Smooth muscle cell (in vitro differentiated cells): ENCODE results near the gene ATXN1. TPM values are rescaled to one million over a fixed set of nuclear protein-coding genes. Genes with fewer than 3 reads are reported as not detected.
A peak's percentile ranks its signal among the peaks of the same experiment; 100 is the strongest.

Experiments
- DNase-seq: peaks from one replicate; lab custom pipeline; 2025; ENCODE audit not compliant: unreplicated experiment; lab: John Stamatoyannopoulos, UW
- H2AFZ ChIP-seq: fragments of 200-600 bp; sonication (generic); 2 replicates; pipeline ENCODE4 v1.6.0; 2016; ENCODE audit warnings: antibody characterized with exemption, low read depth, mild to moderate bottlenecking
- H3F3A ChIP-seq: fragments of 200-600 bp; sonication (generic); 2 replicates; pipeline ENCODE4 v1.6.0; 2017; ENCODE audit warnings: antibody characterized with exemption, low read depth
- H3K27ac ChIP-seq: fragments of 200-600 bp; sonication (generic); 2 replicates; pipeline ENCODE4 v1.5.1; 2016; ENCODE audit warnings: low read depth, mild to moderate bottlenecking
- H3K27me3 ChIP-seq: fragments of 200-600 bp; sonication (generic); 2 replicates; pipeline ENCODE4 v1.6.1; 2016; ENCODE audit warnings: low read depth, mild to moderate bottlenecking
- H3K36me3 ChIP-seq: fragments of 200-600 bp; sonication (generic); 2 replicates; pipeline ENCODE4 v1.5.1; 2016; ENCODE audit warnings: low read depth
- H3K4me1 ChIP-seq: fragments of 200-600 bp; sonication (generic); 2 replicates; pipeline ENCODE4 v1.5.1; 2016; ENCODE audit warnings: low read depth
- H3K4me2 ChIP-seq: fragments of 200-600 bp; sonication (generic); 2 replicates; pipeline ENCODE4 v1.6.0; 2016; ENCODE audit warnings: mild to moderate bottlenecking
- H3K4me3 ChIP-seq: fragments of 200-600 bp; sonication (generic); 2 replicates; pipeline ENCODE4 v1.5.1; 2016; ENCODE audit warnings: mild to moderate bottlenecking
- H3K79me2 ChIP-seq: fragments of 200-600 bp; sonication (generic); 2 replicates; pipeline ENCODE4 v1.6.0; 2016; ENCODE audit warnings: low read depth, mild to moderate bottlenecking
- H3K9ac ChIP-seq: fragments of 200-600 bp; sonication (generic); 2 replicates; pipeline ENCODE4 v1.6.0; 2016; ENCODE audit warnings: low read depth
- H3K9me3 ChIP-seq: fragments of 200-600 bp; sonication (generic); replicated peaks from 2 replicates; pipeline ENCODE4 v1.5.1; 2016; ENCODE audit warnings: low read depth
- H4K20me1 ChIP-seq: fragments of 200-600 bp; sonication (generic); 2 replicates; pipeline ENCODE4 v1.6.0; 2016; ENCODE audit warnings: low read depth
- CTCF ChIP-seq: fragments of 200-600 bp; sonication (generic); IDR thresholded peaks from 2 replicates; pipeline ENCODE4 v1.5.1; 2017; ENCODE audit warnings: borderline replicate concordance, mild to moderate bottlenecking, antibody characterized with exemption; ENCODE audit not compliant: insufficient read depth, poor library complexity, severe bottlenecking
- WGBS: methylation state at CpG from one replicate; pipeline ENCODE4 v1.1.7; 2016; ENCODE audit warnings: low lambda C conversion rate; 5-methylcytosine and 5-hydroxymethylcytosine counted together
- polyA plus RNA-seq: library from polyadenylated mRNA; unstranded; fragments of >200 nt; fragmentation: Nextera tagmentation; extraction: Ambion mirVana; gene quantifications from 2 replicates; pipeline ENCODE4 v1.2.1, GENCODE V29; 2016
- total RNA-seq: library from RNA; depleted of rRNA; stranded (reverse); fragments of >200 nt; gene quantifications from 2 replicates; pipeline ENCODE4 v1.2.3, GENCODE V29; 2014

ATXN1 gene
- total and polyA plus RNA-seq, 2 experiments from 2014 or later: 17.9 to 40.6 TPM

DNA sequence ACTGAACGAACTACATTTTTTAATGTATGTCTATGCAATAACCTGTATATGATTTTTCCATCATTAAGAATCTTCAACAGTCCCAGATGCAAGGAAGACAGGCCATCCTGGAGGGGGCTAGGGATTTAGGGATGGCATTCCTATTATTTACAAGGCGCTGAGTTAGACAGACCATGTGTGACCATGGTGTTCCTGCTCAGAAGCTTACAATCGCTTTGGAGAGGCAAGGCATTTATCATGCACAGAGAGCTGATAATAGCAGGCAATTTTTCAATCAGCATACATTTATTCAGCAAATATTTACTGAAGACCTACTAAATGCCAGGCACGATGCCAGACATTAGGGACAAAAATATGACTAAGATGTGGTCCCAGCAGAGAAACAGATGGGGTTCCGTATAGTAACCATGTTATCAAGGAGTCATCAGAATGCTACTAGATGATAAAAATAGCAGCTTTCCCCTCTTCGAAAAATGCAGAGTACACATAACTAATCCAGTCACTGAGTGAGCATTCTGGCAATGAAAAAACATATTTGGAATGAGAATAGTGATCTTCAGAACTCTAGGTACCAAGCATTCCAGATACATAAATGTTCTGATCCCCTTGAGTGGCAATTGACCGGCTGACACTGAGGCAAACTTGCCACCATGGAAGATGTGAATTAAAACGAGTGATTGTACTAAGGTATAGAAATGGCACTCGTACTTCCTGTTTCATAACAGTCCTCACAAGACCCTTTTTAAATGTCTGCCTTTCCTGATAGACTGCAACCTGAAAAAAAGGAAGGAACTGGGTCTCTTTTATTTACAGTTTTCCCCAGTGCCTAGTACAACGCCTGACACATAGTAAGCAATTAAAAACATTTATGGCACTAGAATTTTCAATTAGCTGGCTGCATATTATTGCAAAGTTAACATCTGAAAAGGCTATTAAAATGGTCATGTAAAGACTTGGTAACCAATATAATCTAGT lies 135.7 kb downstream of the ATXN1 start:
- Histone ChIP-seq H3K27me3 (no peaks in the 10 kb centered on the region), H3K4me3 (no peak overlapping the region), H3K4me2 (no peak overlapping the region), H4K20me1 (peaks cover 78% of the 10 kb centered on the region), H3K27ac (peak overlapping the region; percentile 30), H2AFZ (no peak overlapping the region), H3K79me2 (peaks cover 38% of the 10 kb centered on the region), H3K9me3 (no peaks in the 10 kb centered on the region), H3K36me3 (no peaks in the 10 kb centered on the region), H3K4me1 (no peaks in the 10 kb centered on the region), H3F3A (peaks cover 4% of the 10 kb centered on the region), H3K9ac (no peak overlapping the region)
- WGBS: 74% methylated on average over 10 of the region's 10 CpGs
- no peak for DNase-seq
- TF ChIP-seq CTCF: no peak

DNA sequence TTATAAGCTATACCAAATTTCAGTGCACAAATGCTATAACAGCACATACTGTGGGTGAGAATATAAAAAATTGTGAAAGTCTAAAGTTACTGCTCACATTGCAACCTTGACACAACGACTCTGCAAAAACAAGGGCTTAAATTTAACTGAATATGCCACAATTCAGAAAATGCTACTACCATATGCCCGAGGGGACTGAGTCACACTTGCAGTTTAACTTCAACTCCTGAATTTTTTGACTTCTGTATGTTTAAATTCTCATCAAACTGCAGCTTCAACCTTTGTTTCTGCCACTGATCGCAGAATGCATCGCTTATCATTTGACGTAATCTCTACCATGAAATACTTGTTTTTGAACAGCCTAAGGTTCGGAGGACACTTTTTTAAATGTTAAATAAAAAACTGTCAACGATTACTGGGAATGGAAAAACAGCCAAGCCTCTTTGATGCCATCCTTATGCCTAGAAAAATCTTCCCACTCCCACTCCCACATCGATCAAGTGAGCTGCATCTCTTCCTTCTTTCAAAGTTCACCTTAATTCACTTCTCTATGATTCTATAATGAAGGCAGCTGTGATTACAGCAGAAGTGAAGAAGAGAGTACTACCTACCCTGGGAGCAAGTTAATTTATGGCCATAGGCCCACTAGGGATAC lies 136.5 kb downstream of the ATXN1 start:
- no peaks in the 10 kb centered on the region for H3K9me3 ChIP-seq
- H3K27ac ChIP-seq: peak overlapping the region; percentile 30
- no peak overlapping the region for H3K9ac ChIP-seq
- H3K4me2 ChIP-seq: no peak overlapping the region
- H4K20me1 ChIP-seq: peaks cover 77% of the 10 kb centered on the region
- H3K4me1 ChIP-seq: no peaks in the 10 kb centered on the region
- H3K36me3 ChIP-seq: no peaks in the 10 kb centered on the region
- H3F3A ChIP-seq: peaks cover 4% of the 10 kb centered on the region
- no peak for DNase-seq
- H3K27me3 ChIP-seq: no peaks in the 10 kb centered on the region
- H2AFZ ChIP-seq: no peak overlapping the region
- 77% methylated on average over 8 of the region's 8 CpGs for WGBS
- H3K79me2 ChIP-seq: peaks cover 35% of the 10 kb centered on the region
- TF ChIP-seq CTCF: no peak
- H3K4me3 ChIP-seq: no peak overlapping the region

- no peaks in the 10 kb centered on the region for H3K36me3 ChIP-seq
- no peak overlapping the region for H3K9ac ChIP-seq
- no peaks in the 10 kb centered on the region for H3K9me3 ChIP-seq
- TF ChIP-seq CTCF: no peak
- no peaks in the 10 kb centered on the region for H3K27me3 ChIP-seq
- H3K4me2 ChIP-seq: no peak overlapping the region
- peaks cover 4% of the 10 kb centered on the region for H3F3A ChIP-seq
- peaks cover 37% of the 10 kb centered on the region for H3K79me2 ChIP-seq
- no peaks in the 10 kb centered on the region for H3K4me1 ChIP-seq
- no peak for DNase-seq
- no peak overlapping the region for H2AFZ ChIP-seq
- no peak overlapping the region for H3K27ac ChIP-seq
- H4K20me1 ChIP-seq: peaks cover 86% of the 10 kb centered on the region
- WGBS: 82% methylated on average over 4 of the region's 4 CpGs
- no peak overlapping the region for H3K4me3 ChIP-seq
Observed at GRCh38 chr6:16623731-16624130, 137.5 kb downstream of the ATXN1 start.
